DND-41 (cell line): ENCODE measurements around the gene NFKBIL1.

Experiments
- ATAC-seq: fragments of 200-7000 bp; cut with Tn5 transposase; 3 replicates; pipeline ENCODE4 v1.9.1; 2021; ENCODE audit warnings: low read depth; ENCODE audit not compliant: insufficient read depth
- DNase-seq: peaks from one replicate; pipeline ENCODE4 v3.0.0-alpha.2; 2020
- H2AFZ ChIP-seq: 2 replicates; pipeline ENCODE4 v1.6.0; 2012; ENCODE audit warnings: low read depth, low read length
- H3K27ac ChIP-seq: 2 replicates; pipeline ENCODE4 v1.5.1; 2012; ENCODE audit warnings: low read length, inconsistent platforms
- H3K27me3 ChIP-seq: fragments of 200-600 bp; sonication (generic); 2 replicates; pipeline ENCODE4 v1.6.0; 2012; ENCODE audit warnings: low read length, mild to moderate bottlenecking, inconsistent platforms; ENCODE audit not compliant: insufficient read depth, poor library complexity
- H3K36me3 ChIP-seq: 2 replicates; pipeline ENCODE4 v1.5.1; 2012; ENCODE audit warnings: low read length, inconsistent platforms; ENCODE audit not compliant: insufficient read depth
- H3K4me1 ChIP-seq: 2 replicates; pipeline ENCODE4 v1.5.1; 2012; ENCODE audit warnings: mild to moderate bottlenecking, low read length; ENCODE audit not compliant: insufficient read depth
- H3K4me2 ChIP-seq: 2 replicates; pipeline ENCODE4 v1.6.0; 2012; ENCODE audit warnings: mild to moderate bottlenecking, moderate library complexity, low read length, inconsistent platforms; ENCODE audit not compliant: insufficient read depth
- H3K4me3 ChIP-seq, 2 experiments: fragments of 200-600 bp in 1 of 2; shearing (Covaris generic) in 1 of 2; 2 replicates each; pipeline ENCODE4 v1.5.1; 2012 to 2016; ENCODE audit warnings: inconsistent platforms in 2 of 2, low read length in 2 of 2, mild to moderate bottlenecking in 2 of 2, low read depth in 1 of 2, moderate library complexity in 1 of 2
- H3K79me2 ChIP-seq: 2 replicates; pipeline ENCODE4 v1.6.0; 2012; ENCODE audit warnings: low read length, inconsistent platforms; ENCODE audit not compliant: insufficient read depth
- H3K9ac ChIP-seq: 2 replicates; pipeline ENCODE4 v1.6.0; 2012; ENCODE audit warnings: low read depth, mild to moderate bottlenecking, inconsistent platforms, low read length, moderate library complexity
- H3K9me3 ChIP-seq: 2 replicates; pipeline ENCODE4 v1.5.1; 2012; ENCODE audit warnings: low read length, moderate library complexity, mild to moderate bottlenecking, inconsistent platforms; ENCODE audit not compliant: insufficient read depth, severe bottlenecking
- H4K20me1 ChIP-seq: 2 replicates; pipeline ENCODE4 v1.6.0; 2012; ENCODE audit warnings: low read length; ENCODE audit not compliant: insufficient read depth
- CTCF ChIP-seq: IDR thresholded peaks from 2 replicates; pipeline ENCODE4 v1.5.1; 2012; ENCODE audit warnings: borderline replicate concordance, low read length, moderate library complexity, mild to moderate bottlenecking; ENCODE audit not compliant: poor library complexity, severe bottlenecking; ENCODE audit errors: extremely low read depth
- EZH2 ChIP-seq: IDR thresholded peaks from 3 replicates; pipeline ENCODE4 v1.6.1; 2012; ENCODE audit warnings: borderline replicate concordance, low read depth, mild to moderate bottlenecking, moderate library complexity, low read length, inconsistent platforms; ENCODE audit not compliant: severe bottlenecking

Gene NFKBIL1

DNA sequence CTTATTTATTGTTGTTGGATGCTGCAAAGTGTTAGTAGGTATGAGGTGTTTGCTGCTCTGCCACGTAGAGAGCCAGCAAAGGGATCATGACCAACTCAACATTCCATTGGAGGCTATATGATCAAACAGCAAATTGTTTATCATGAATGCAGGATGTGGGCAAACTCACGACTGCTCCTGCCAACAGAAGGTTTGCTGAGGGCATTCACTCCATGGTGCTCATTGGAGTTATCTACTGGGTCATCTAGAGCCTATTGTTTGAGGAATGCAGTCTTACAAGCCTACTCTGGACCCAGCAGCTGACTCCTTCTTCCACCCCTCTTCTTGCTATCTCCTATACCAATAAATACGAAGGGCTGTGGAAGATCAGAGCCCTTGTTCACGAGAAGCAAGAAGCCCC is 37.4 kb upstream of the NFKBIL1 start:
- Histone ChIP-seq H3K4me1 (no peaks in the 10 kb centered on the region), H3K9ac (no peak overlapping the region), H3K27me3 (no peaks in the 10 kb centered on the region), H3K27ac (no peak overlapping the region), H2AFZ (no peak overlapping the region), H3K4me2 (no peak overlapping the region), H4K20me1 (peaks cover 30% of the 10 kb centered on the region), H3K36me3 (peaks cover 63% of the 10 kb centered on the region), H3K79me2 (peaks cover 9% of the 10 kb centered on the region), H3K4me3 (no peak overlapping the region), H3K9me3 (no peaks in the 10 kb centered on the region)
- no peak for TF ChIP-seq EZH2
- TF ChIP-seq CTCF: no peak
- DNase-seq: no peak
- ATAC-seq: no peak

- no peak overlapping the region for H3K9ac ChIP-seq
- no peaks in the 10 kb centered on the region for H3K27me3 ChIP-seq
- H3K79me2 ChIP-seq: no peaks in the 10 kb centered on the region
- no peak overlapping the region for H3K4me2 ChIP-seq
- ATAC-seq: no peak
- no peak for DNase-seq
- 0 out of 2 replicates have a peak, but pooled peaks cover 5% of the 10 kb centered on the region for H4K20me1 ChIP-seq
- H2AFZ ChIP-seq: no peak overlapping the region
- no peaks in the 10 kb centered on the region for H3K4me1 ChIP-seq
- no peak overlapping the region for H3K4me3 ChIP-seq
- peaks cover 28% of the 10 kb centered on the region for H3K36me3 ChIP-seq
- H3K27ac ChIP-seq: no peak overlapping the region
- TF ChIP-seq CTCF (no peak), EZH2 (no peak)
- no peaks in the 10 kb centered on the region for H3K9me3 ChIP-seq
Observed at GRCh38 chr6:31513456-31514165, 33.8 kb upstream of the NFKBIL1 start.

DNA sequence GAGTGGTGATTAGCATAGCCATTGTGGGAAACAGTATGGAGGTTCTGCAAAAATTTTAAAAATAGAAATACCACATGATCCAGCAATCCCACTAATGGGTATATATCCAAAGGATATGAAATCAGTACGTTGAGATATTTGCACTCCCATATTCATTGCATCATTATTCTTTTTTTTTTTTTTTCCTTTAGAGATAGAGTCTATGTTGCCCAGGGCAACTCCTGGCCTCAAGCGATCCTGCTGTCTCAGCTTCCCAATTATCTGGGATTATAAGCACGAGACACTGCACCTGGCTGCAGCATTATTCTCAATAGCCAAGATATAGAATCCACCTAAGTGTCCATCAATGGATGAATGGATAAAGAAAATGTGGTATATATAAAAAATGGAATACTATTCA is 25.6 kb upstream of the NFKBIL1 start:
- no peaks in the 10 kb centered on the region for H3K36me3 ChIP-seq
- H3K27ac ChIP-seq: no peak overlapping the region
- no peak overlapping the region for H3K4me3 ChIP-seq
- H3K9me3 ChIP-seq: no peaks in the 10 kb centered on the region
- H3K4me1 ChIP-seq: no peaks in the 10 kb centered on the region
- TF ChIP-seq EZH2 (no peak), CTCF (no peak)
- H3K79me2 ChIP-seq: no peaks in the 10 kb centered on the region
- DNase-seq (no peak), ATAC-seq (no peak)
- peaks cover 5% of the 10 kb centered on the region for H3K27me3 ChIP-seq
- no peak overlapping the region for H2AFZ ChIP-seq
- H4K20me1 ChIP-seq: no peaks in the 10 kb centered on the region
- H3K4me2 ChIP-seq: no peak overlapping the region
- H3K9ac ChIP-seq: no peak overlapping the region
